A549 (cell line): Measurements from ENCODE around the gene EPS8L3. TPM values are rescaled to one million over a fixed set of nuclear protein-coding genes. Genes with fewer than 3 reads are reported as not detected.

ENCODE experiments used
- ATAC-seq, 2 experiments: fragments of 200-7000 bp in 1 of 2; fragments of >200 bp in 1 of 2; cut with Nextera tagmentation in 1 of 2; cut with Tn5 transposase in 1 of 2; 3 replicates each; pipeline versions ENCODE4 v1.8.0 to v1.9.1; 2018 to 2020; ENCODE audit warnings: mild to moderate bottlenecking in 1 of 2, moderate library complexity in 1 of 2
- CTCF ChIA-PET: fragments of 300-600 bp; sonication (Branson Sonifier 250); formaldehyde crosslinking; extraction: SDS; loops from one replicate; lab custom pipeline; 2021; ENCODE audit warnings: antibody characterized with exemption, inconsistent platforms; lab: Yijun Ruan, JAX
- POLR2A ChIA-PET: fragments of 350-600 bp; formaldehyde crosslinking; extraction: SDS; loops from one replicate; lab custom pipeline; 2021; ENCODE audit warnings: antibody characterized with exemption, inconsistent platforms; lab: Yijun Ruan, JAX
- DNase-seq, 2 experiments: peaks; one replicate each; pipeline versions ENCODE4 v3.0.0 to v3.0.0-alpha.2; 2011 to 2016; ENCODE audit warnings: low read depth in 1 of 2, low spot score in 1 of 2
- FAIRE-seq: peaks from 2 replicates; lab custom pipeline; 2011; peaks lifted over from hg19 to GRCh38; lab: Jason Lieb, UNC
- H3K27ac ChIP-seq, 2 experiments: fragments of >200 bp; sonication (Bioruptor Twin); formaldehyde crosslinking; 3 replicates each; pipeline ENCODE4 v1.5.1; 2016 to 2017
- H3K4me1 ChIP-seq: fragments of >200 bp; sonication (Bioruptor Twin); formaldehyde crosslinking; 3 replicates; pipeline ENCODE4 v1.6.1; 2016
- H3K4me2 ChIP-seq: fragments of >200 bp; sonication (Bioruptor Twin); formaldehyde crosslinking; 3 replicates; pipeline ENCODE4 v1.6.1; 2016
- H3K4me3 ChIP-seq: fragments of >200 bp; sonication (Bioruptor Twin); formaldehyde crosslinking; 3 replicates; pipeline ENCODE4 v1.5.1; 2016
- H3K9me3 ChIP-seq: fragments of >200 bp; sonication (Bioruptor Twin); formaldehyde crosslinking; 3 replicates; pipeline ENCODE4 v1.6.1; 2016
- BHLHE40 ChIP-seq: IDR thresholded peaks from 2 replicates; pipeline ENCODE4 v1.6.1; 2012; ENCODE audit warnings: low read depth, low read length, inconsistent platforms
- CEBPB ChIP-seq, 2 experiments: fragments of >200 bp in 1 of 2; sonication (Bioruptor Twin) in 1 of 2; formaldehyde crosslinking in 1 of 2; IDR thresholded peaks; 2 replicates each; pipeline ENCODE4 v1.6.1; 2012 to 2016
- EP300 ChIP-seq, 2 experiments: fragments of >200 bp; sonication (Bioruptor Twin); formaldehyde crosslinking; IDR thresholded peaks; 2 replicates in 1 of 2; 3 replicates in 1 of 2; pipeline ENCODE4 v1.6.1; 2016 to 2017
- ESRRA ChIP-seq: fragments of 150-350 bp; IDR thresholded peaks from 2 replicates; pipeline ENCODE4 v1.6.1; 2014; ENCODE audit warnings: mild to moderate bottlenecking, low read length, borderline replicate concordance
- FOSB ChIP-seq: fragments of 250-450 bp; sonication (Bioruptor Pico); IDR thresholded peaks from 2 replicates; pipeline ENCODE4 v1.5.0; 2020; ENCODE audit warnings: mild to moderate bottlenecking, moderate library complexity
- FOSL2 ChIP-seq, 2 experiments: fragments of 450-650 bp in 1 of 2; fragments of >200 bp in 1 of 2; sonication (Bioruptor Twin) in 1 of 2; formaldehyde crosslinking; IDR thresholded peaks; 2 replicates each; pipeline versions ENCODE4 v1.5.0 to v1.6.1; 2016 to 2020; ENCODE audit warnings: mild to moderate bottlenecking in 1 of 2, moderate library complexity in 1 of 2
- FOXS1 ChIP-seq: fragments of 250-450 bp; sonication (Bioruptor Pico); IDR thresholded peaks from 2 replicates; pipeline ENCODE4 v1.5.0; 2020; ENCODE audit warnings: mild to moderate bottlenecking, moderate library complexity
- HOXA7 ChIP-seq: fragments of 250-450 bp; sonication (Bioruptor Pico); IDR thresholded peaks from 2 replicates; pipeline ENCODE4 v1.5.0; 2020; ENCODE audit warnings: mild to moderate bottlenecking, moderate library complexity
- HOXB13 ChIP-seq: fragments of 250-450 bp; sonication (Bioruptor Pico); IDR thresholded peaks from 2 replicates; pipeline ENCODE4 v1.5.0; 2020; ENCODE audit warnings: low read depth, mild to moderate bottlenecking, moderate library complexity
- HOXB5 ChIP-seq: fragments of 250-450 bp; sonication (Bioruptor Pico); IDR thresholded peaks from 2 replicates; pipeline ENCODE4 v1.5.0; 2020; ENCODE audit warnings: mild to moderate bottlenecking, moderate library complexity
- NFE2L2 ChIP-seq: fragments of 150-350 bp; conservative IDR thresholded peaks from 2 replicates; pipeline ENCODE4 v1.6.1; 2014; ENCODE audit warnings: low read length
- NPAS2 ChIP-seq: fragments of 250-450 bp; sonication (Bioruptor Pico); IDR thresholded peaks from 2 replicates; pipeline ENCODE4 v1.8.0; 2022; ENCODE audit warnings: mild to moderate bottlenecking, moderate library complexity, borderline replicate concordance
- RAD21 ChIP-seq, 2 experiments: fragments of >200 bp in 1 of 2; sonication (Bioruptor Twin) in 1 of 2; formaldehyde crosslinking in 1 of 2; IDR thresholded peaks in 1 of 2; conservative IDR thresholded peaks in 1 of 2; 2 replicates in 1 of 2; 3 replicates in 1 of 2; pipeline ENCODE4 v1.6.1; 2012 to 2018; ENCODE audit warnings: inconsistent platforms in 1 of 2
- RFX5 ChIP-seq: fragments of 450-650 bp; IDR thresholded peaks from 2 replicates; pipeline ENCODE4 v1.7.1; 2014; ENCODE audit warnings: antibody characterized with exemption, mild to moderate bottlenecking, moderate library complexity
- SMC3 ChIP-seq: fragments of >200 bp; sonication (Bioruptor Twin); formaldehyde crosslinking; IDR thresholded peaks from 3 replicates; pipeline ENCODE4 v1.6.1; 2018; ENCODE audit warnings: inconsistent platforms
- TP53 ChIP-seq: fragments of 250-450 bp; sonication (Bioruptor Pico); IDR thresholded peaks from 2 replicates; pipeline ENCODE4 v1.5.0; 2021; ENCODE audit warnings: mild to moderate bottlenecking, moderate library complexity
- ZNF302 ChIP-seq: fragments of 250-450 bp; sonication (Bioruptor Pico); IDR thresholded peaks from 2 replicates; pipeline ENCODE4 v1.9.0; 2021; ENCODE audit warnings: inconsistent platforms, mild to moderate bottlenecking, moderate library complexity
- WGBS: methylation state at CpG from one replicate; pipeline ENCODE4 v1.1.6; 2017; ENCODE audit errors: missing lambda C conversion rate; 5-methylcytosine and 5-hydroxymethylcytosine counted together
- polyA plus RNA-seq, 4 experiments: library from polyadenylated mRNA; depleted of rRNA in 3 of 4; stranded (reverse); fragments of >200 nt; fragmentation: RNase III in 1 of 4; extraction: RNeasy Plus Mini Kit Qiagen cat#74134 plus additional on column Dnase treatment in 1 of 4; gene quantifications; 2 replicates in 3 of 4; 3 replicates in 1 of 4; pipeline ENCODE4 v1.2.3, GENCODE V29; 2011 to 2017
- TF ChIP-seq, protein P1 (sequence below): IDR thresholded peaks from 2 replicates; pipeline ENCODE4 v1.6.1; 2012
- TF ChIP-seq, protein P2 (sequence below): fragments of >200 bp; sonication (Bioruptor Twin); formaldehyde crosslinking; IDR thresholded peaks from 2 replicates; pipeline ENCODE4 v1.6.1; 2016
- TF ChIP-seq, protein P3 (sequence below): fragments of 250-450 bp; sonication (Bioruptor Pico); IDR thresholded peaks from 2 replicates; pipeline ENCODE4 v1.5.0; 2021; ENCODE audit warnings: mild to moderate bottlenecking, moderate library complexity, borderline replicate concordance
- TF ChIP-seq, protein P4 (sequence below): fragments of 250-450 bp; sonication (Bioruptor Pico); IDR thresholded peaks from 2 replicates; pipeline ENCODE4 v1.5.0; 2020; ENCODE audit warnings: low read depth, mild to moderate bottlenecking, moderate library complexity
- TF ChIP-seq, protein P5 (sequence below): fragments of 450-650 bp; IDR thresholded peaks from 2 replicates; pipeline ENCODE4 v1.6.1; 2014; ENCODE audit warnings: antibody characterized with exemption
- TF ChIP-seq, protein P6 (sequence below): fragments of 150-350 bp; IDR thresholded peaks from 2 replicates; pipeline ENCODE4 v1.6.1; 2014; ENCODE audit warnings: low read depth, mild to moderate bottlenecking, low read length

The EPS8L3 gene
- polyA plus RNA-seq, 2 of the 4 experiments (the other 2 are of a cell fraction): 3.3 to 5.1 TPM

DNA sequence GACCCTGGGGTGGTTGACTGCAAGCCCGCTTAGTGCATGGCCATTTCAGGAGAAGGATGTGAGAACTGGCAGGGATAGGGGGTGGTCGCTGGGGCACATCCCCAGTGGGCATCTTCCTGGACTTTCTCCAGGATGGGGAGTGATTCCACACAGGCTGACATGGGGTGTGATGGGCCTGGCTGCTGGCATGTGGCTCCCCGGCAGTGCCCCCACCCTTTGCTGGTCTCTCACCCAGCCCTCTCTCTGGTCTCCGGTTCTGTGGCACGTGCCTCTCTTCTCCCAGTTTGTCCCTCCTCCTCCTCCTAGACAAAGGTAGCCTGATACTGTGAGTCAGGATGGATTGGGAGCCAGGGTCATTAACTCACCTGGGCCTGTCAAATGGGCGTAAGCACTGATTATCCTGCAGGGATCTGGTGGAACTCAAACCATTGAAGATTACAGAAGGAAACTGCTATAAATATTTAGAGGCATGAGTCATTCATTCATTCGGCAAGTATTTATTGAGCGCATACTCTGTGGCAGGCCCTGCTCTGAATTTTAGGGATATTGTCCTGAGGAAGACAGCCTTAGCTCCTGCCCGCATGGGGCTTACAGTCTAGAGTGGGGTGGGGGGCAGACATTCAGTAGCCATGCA is 23.6 kb upstream of the EPS8L3 start:
- Histone ChIP-seq H3K27ac (peak overlapping the region; percentile 86 to 98), H3K4me1 (peaks cover 91% of the 10 kb centered on the region), H3K4me3 (no peak overlapping the region), H3K4me2 (peak overlapping the region; percentile 60), H3K9me3 (no peaks in the 10 kb centered on the region)
- WGBS: 72% methylated on average over 9 of the region's 9 CpGs
- no peak for ATAC-seq
- no peak for FAIRE-seq
- POLR2A ChIA-PET: no interaction called here
- TF ChIP-seq, protein P1, sequence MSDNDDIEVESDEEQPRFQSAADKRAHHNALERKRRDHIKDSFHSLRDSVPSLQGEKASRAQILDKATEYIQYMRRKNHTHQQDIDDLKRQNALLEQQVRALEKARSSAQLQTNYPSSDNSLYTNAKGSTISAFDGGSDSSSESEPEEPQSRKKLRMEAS: peak; percentile 49
- TF ChIP-seq RFX5 (no peak), FOSL2 (IDR thresholded peaks at IDR 0.05) (no peak), FOSL2 (CRISPR knock-in tag; IDR thresholded peaks at IDR 0.05) (peak; percentile 52)
- CTCF ChIA-PET: interaction anchor here (0.9 to 28.1 kb wide), 8 partner anchors 10 to 255 kb away, joined by 3 to 969 read pairs (median 4); partner anchors contain the start of gene AHCYL1
- DNase-seq: no peak

DNA sequence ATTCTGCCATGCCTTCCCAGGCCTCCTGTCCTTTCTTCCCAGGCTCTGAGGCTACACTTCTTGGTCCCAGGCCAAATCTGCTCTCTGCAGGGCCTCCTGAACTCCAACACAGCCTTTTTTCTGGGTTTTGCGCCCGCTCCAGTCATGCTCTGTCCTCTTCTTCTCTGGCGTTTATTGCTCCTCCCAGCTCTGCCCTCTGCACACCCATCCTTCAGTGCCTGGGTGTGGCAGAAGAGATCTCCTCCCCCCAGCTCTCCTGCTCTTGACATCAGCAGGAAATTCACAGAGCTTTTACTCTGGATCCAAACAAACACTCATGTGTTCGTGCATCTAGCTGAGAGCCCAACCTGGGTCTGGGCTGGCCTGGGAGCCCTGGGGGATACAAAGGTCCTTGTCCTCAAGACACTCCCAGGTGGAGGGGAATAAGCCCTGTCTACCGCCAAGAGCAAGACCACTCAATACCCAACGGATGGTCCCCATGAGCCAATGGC is 22.9 kb upstream of the EPS8L3 start:
- H3K4me1 ChIP-seq: peaks cover 84% of the 10 kb centered on the region
- H3K4me3 ChIP-seq: no peak overlapping the region
- TF ChIP-seq ESRRA (no peak), FOXS1 (CRISPR knock-in tag) (no peak), TP53 (CRISPR knock-in tag) (no peak), RAD21 (conservative IDR thresholded peaks at IDR 0.05 in 1 of 2, IDR thresholded peaks at IDR 0.05 in 1 of 2) (no peak), HOXA7 (CRISPR knock-in tag) (no peak), CEBPB (IDR thresholded peaks at IDR 0.05) (no peak), BHLHE40 (no peak), HOXB5 (CRISPR knock-in tag) (peak; percentile 12; the same call in 1 of the 2 replicates)
- TF ChIP-seq, protein P2, sequence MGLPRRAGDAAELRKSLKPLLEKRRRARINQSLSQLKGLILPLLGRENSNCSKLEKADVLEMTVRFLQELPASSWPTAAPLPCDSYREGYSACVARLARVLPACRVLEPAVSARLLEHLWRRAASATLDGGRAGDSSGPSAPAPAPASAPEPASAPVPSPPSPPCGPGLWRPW: no peak
- TF ChIP-seq, protein P1: 0 out of 2 replicates have a peak, but pooled peaks have one; percentile 19
- TF ChIP-seq, protein P3, sequence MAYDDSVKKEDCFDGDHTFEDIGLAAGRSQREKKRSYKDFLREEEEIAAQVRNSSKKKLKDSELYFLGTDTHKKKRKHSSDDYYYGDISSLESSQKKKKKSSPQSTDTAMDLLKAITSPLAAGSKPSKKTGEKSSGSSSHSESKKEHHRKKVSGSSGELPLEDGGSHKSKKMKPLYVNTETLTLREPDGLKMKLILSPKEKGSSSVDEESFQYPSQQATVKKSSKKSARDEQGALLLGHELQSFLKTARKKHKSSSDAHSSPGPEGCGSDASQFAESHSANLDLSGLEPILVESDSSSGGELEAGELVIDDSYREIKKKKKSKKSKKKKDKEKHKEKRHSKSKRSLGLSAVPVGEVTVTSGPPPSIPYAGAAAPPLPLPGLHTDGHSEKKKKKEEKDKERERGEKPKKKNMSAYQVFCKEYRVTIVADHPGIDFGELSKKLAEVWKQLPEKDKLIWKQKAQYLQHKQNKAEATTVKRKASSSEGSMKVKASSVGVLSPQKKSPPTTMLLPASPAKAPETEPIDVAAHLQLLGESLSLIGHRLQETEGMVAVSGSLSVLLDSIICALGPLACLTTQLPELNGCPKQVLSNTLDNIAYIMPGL (CRISPR knock-in tag): no peak
- FAIRE-seq: no peak
- 25% methylated on average over 6 of the region's 6 CpGs for WGBS
- peak; percentile 67 to 79 for ATAC-seq
- peaks cover 4% of the 10 kb centered on the region; the same call in 2 of the 3 replicates for H3K9me3 ChIP-seq
- peak overlapping the region; percentile 86 to 98 for H3K27ac ChIP-seq
- peak overlapping the region; percentile 60 for H3K4me2 ChIP-seq
- DNase-seq: peak; percentile 67 to 89
- POLR2A ChIA-PET: no interaction called here
- CTCF ChIA-PET: interaction anchor here (1.2 to 28.1 kb wide), 6 partner anchors 10 to 194 kb away, joined by 3 to 969 read pairs (median 4); partner anchors contain the start of gene AHCYL1

DNA sequence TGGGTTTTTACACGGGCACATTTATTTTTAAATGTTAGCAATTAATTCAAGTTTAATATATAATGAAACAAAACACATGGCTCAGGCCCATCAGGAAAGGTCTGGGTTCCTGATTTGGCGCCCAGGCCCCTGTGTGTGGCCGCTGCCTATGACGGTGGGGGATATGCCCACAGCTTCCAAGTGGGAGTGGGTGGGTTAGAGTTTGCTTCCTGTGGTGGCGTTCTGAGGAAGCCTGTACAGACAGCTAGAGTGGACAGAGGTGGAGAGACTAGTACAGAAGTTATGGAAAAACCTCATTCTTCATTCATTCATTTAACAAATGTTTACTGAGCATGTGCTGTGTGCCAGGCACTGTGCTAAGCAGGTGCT is 22.4 kb upstream of the EPS8L3 start:
- peak overlapping the region; percentile 60 for H3K4me2 ChIP-seq
- CTCF ChIA-PET: interaction anchor here (1.2 to 28.1 kb wide), 5 partner anchors 9 to 194 kb away, joined by 3 to 969 read pairs (median 4); partner anchors contain the start of gene AHCYL1

More for the DNA sequence above, 22.4 kb upstream of the EPS8L3 start:
- peaks cover 79% of the 10 kb centered on the region for H3K4me1 ChIP-seq
- FAIRE-seq (no peak), DNase-seq (no peak), ATAC-seq (no peak)
- H3K27ac ChIP-seq: peak overlapping the region; percentile 86 to 98
- POLR2A ChIA-PET: no interaction called here
- WGBS: 88% methylated on average over 5 of the region's 5 CpGs
- H3K4me3 ChIP-seq: no peak overlapping the region
- TF ChIP-seq FOSB (CRISPR knock-in tag) (no peak), EP300 (IDR thresholded peaks at IDR 0.05) (no peak), SMC3 (no peak), NPAS2 (CRISPR knock-in tag) (no peak), HOXB13 (CRISPR knock-in tag) (no peak), NFE2L2 (no peak), ZNF302 (CRISPR knock-in tag) (no peak), RFX5 (no peak)
- TF ChIP-seq, protein P4, sequence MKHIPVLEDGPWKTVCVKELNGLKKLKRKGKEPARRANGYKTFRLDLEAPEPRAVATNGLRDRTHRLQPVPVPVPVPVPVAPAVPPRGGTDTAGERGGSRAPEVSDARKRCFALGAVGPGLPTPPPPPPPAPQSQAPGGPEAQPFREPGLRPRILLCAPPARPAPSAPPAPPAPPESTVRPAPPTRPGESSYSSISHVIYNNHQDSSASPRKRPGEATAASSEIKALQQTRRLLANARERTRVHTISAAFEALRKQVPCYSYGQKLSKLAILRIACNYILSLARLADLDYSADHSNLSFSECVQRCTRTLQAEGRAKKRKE: no peak
- TF ChIP-seq, protein P5, sequence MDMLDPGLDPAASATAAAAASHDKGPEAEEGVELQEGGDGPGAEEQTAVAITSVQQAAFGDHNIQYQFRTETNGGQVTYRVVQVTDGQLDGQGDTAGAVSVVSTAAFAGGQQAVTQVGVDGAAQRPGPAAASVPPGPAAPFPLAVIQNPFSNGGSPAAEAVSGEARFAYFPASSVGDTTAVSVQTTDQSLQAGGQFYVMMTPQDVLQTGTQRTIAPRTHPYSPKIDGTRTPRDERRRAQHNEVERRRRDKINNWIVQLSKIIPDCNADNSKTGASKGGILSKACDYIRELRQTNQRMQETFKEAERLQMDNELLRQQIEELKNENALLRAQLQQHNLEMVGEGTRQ: no peak
- TF ChIP-seq, protein P6, sequence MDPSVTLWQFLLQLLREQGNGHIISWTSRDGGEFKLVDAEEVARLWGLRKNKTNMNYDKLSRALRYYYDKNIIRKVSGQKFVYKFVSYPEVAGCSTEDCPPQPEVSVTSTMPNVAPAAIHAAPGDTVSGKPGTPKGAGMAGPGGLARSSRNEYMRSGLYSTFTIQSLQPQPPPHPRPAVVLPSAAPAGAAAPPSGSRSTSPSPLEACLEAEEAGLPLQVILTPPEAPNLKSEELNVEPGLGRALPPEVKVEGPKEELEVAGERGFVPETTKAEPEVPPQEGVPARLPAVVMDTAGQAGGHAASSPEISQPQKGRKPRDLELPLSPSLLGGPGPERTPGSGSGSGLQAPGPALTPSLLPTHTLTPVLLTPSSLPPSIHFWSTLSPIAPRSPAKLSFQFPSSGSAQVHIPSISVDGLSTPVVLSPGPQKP: no peak
- peaks cover 9% of the 10 kb centered on the region for H3K9me3 ChIP-seq
